Skin epidermis (tissue), 12 donors: Measurements from ENCODE around the gene SOX2.
A peak's percentile ranks its signal among the peaks of the same experiment; 100 is the strongest.

Experiments used
- H3K27ac ChIP-seq, 21 experiments: fragments of 200-600 bp; sonication (generic) in 11 of 21; one replicate each; pipeline ENCODE4 v1.5.0; 2020; ENCODE audit warnings: mild to moderate bottlenecking in 3 of 21, inconsistent platforms in 2 of 21, moderate library complexity in 2 of 21
- H3K4me3 ChIP-seq, 7 experiments: fragments of 200-600 bp; sonication (generic) in 2 of 7; one replicate each; pipeline ENCODE4 v1.5.0; 2020; ENCODE audit warnings: inconsistent platforms in 2 of 7, mild to moderate bottlenecking in 2 of 7, moderate library complexity in 1 of 7

The SOX2 gene

GRCh38 chr3:181703601-181704420 is 7.9 kb upstream of the SOX2 start:
- H3K4me3 ChIP-seq, result no peak overlapping the region

GRCh38 chr3:181704421-181705085 is 7.2 kb upstream of the SOX2 start:
- H3K27ac ChIP-seq, result no peak overlapping the region
- H3K4me3 ChIP-seq, result no peak overlapping the region

More at GRCh38 chr3:181703601-181704420, 7.9 kb upstream of the SOX2 start:
- no peak overlapping the region for H3K27ac ChIP-seq

- no peak overlapping the region for H3K4me3 ChIP-seq
- H3K27ac ChIP-seq, result no peak overlapping the region
Measured at GRCh38 chr3:181705086-181705480, 6.6 kb upstream of the SOX2 start.

- no peak overlapping the region for H3K27ac ChIP-seq
- no peak overlapping the region for H3K4me3 ChIP-seq
Measured at GRCh38 chr3:181707980-181708379, 3.7 kb upstream of the SOX2 start.

- Histone ChIP-seq H3K27ac (no peak overlapping the region), H3K4me3 (no peak overlapping the region)
Measured at GRCh38 chr3:181709537-181710279, 2.0 kb upstream of the SOX2 start.

- H3K27ac ChIP-seq, result no peak overlapping the region
- H3K4me3 ChIP-seq, result peak overlapping the region in 1 of 7 experiments; percentile 43
Measured at GRCh38 chr3:181710345-181711291, 1.1 kb upstream of the SOX2 start.

GRCh38 chr3:181712226-181712552 is 464 bp downstream of the SOX2 start:
- Histone ChIP-seq H3K4me3 (peak overlapping the region; percentile 2 to 43 (median 23)), H3K27ac (no peak overlapping the region)

- H3K4me3 ChIP-seq, result peak overlapping the region; percentile 2 to 43 (median 23)
- no peak overlapping the region for H3K27ac ChIP-seq
Measured at GRCh38 chr3:181712553-181713279, 991 bp downstream of the SOX2 start.

- peak overlapping the region in 1 of 7 experiments; percentile 43 for H3K4me3 ChIP-seq
- no peak overlapping the region for H3K27ac ChIP-seq
Measured at GRCh38 chr3:181713280-181713647, 1.5 kb downstream of the SOX2 start.

- Histone ChIP-seq H3K4me3 (no peak overlapping the region), H3K27ac (no peak overlapping the region)
Measured at GRCh38 chr3:181713676-181714612, 2.2 kb downstream of the SOX2 start.

GRCh38 chr3:181715571-181716340 is 4.0 kb downstream of the SOX2 start:
- Histone ChIP-seq H3K27ac (no peak overlapping the region), H3K4me3 (no peak overlapping the region)

GRCh38 chr3:181716966-181717365 is 5.2 kb downstream of the SOX2 start:
- Histone ChIP-seq H3K4me3 (no peak overlapping the region), H3K27ac (no peak overlapping the region)

- H3K4me3 ChIP-seq, result no peak overlapping the region
Measured at GRCh38 chr3:181717549-181718171, 5.9 kb downstream of the SOX2 start.

GRCh38 chr3:181718369-181718768 is 6.6 kb downstream of the SOX2 start:
- H3K27ac ChIP-seq, result no peak overlapping the region
- no peak overlapping the region for H3K4me3 ChIP-seq

More at GRCh38 chr3:181717549-181718171, 5.9 kb downstream of the SOX2 start:
- H3K27ac ChIP-seq, result no peak overlapping the region

- H3K27ac ChIP-seq, result no peak overlapping the region
Measured at GRCh38 chr3:181718987-181719911, 7.5 kb downstream of the SOX2 start.

More at GRCh38 chr3:181718987-181719911, 7.5 kb downstream of the SOX2 start:
- no peak overlapping the region for H3K4me3 ChIP-seq
